HG03097 (cell line): ENCODE data around the gene OCA2.
"Not testable (repeated sequence)": the region's sequence is repeated elsewhere in the genome, so short reads cannot be mapped to it uniquely, and the experiment has no call there.

Source experiments
- ATAC-seq: cut with Tn5 transposase; IDR thresholded peaks from one replicate; pipeline ENCODE4 v1.9.1; 2021; ENCODE audit not compliant: unreplicated experiment, low FRiP score

Gene OCA2

GRCh38 chr15:27757052-27757451 is 342.1 kb downstream of the OCA2 start:
- ATAC-seq: no peak

- no peak for ATAC-seq
These were observed 346.4 kb downstream of the OCA2 start for GRCh38 chr15:27752691-27753090.

- no peak for ATAC-seq
These were observed 351.1 kb downstream of the OCA2 start for GRCh38 chr15:27747997-27748396.

- ATAC-seq: no peak
These were observed 352.6 kb downstream of the OCA2 start for GRCh38 chr15:27746401-27746955.

- ATAC-seq: no peak
These were observed 354.5 kb downstream of the OCA2 start for GRCh38 chr15:27744641-27745040.

- no peak for ATAC-seq
These were observed 355.5 kb downstream of the OCA2 start for GRCh38 chr15:27743638-27744037.

- no peak for ATAC-seq
These were observed 356.2 kb downstream of the OCA2 start for GRCh38 chr15:27742751-27743477.

- ATAC-seq: no peak
These were observed 357.8 kb downstream of the OCA2 start for GRCh38 chr15:27741226-27741860.

GRCh38 chr15:27734785-27735495 is 364.2 kb downstream of the OCA2 start:
- ATAC-seq: no peak

GRCh38 chr15:27731776-27732175 is 367.3 kb downstream of the OCA2 start:
- ATAC-seq: no peak

GRCh38 chr15:27730868-27731267 is 368.2 kb downstream of the OCA2 start:
- no peak for ATAC-seq

GRCh38 chr15:27725731-27726130 is 373.4 kb downstream of the OCA2 start:
- ATAC-seq: no peak

- ATAC-seq: no peak
These were observed 375.3 kb downstream of the OCA2 start for GRCh38 chr15:27723821-27724220.

- ATAC-seq: no peak
These were observed 377.0 kb downstream of the OCA2 start for GRCh38 chr15:27722102-27722501.

GRCh38 chr15:27714675-27715074 is 384.4 kb downstream of the OCA2 start:
- ATAC-seq: no peak

- not testable (repeated sequence) for ATAC-seq
These were observed 385.3 kb downstream of the OCA2 start for GRCh38 chr15:27713850-27714249.

- no peak for ATAC-seq
These were observed 391.9 kb downstream of the OCA2 start for GRCh38 chr15:27707257-27707656.

GRCh38 chr15:27706300-27706699 is 392.8 kb downstream of the OCA2 start:
- no peak for ATAC-seq

GRCh38 chr15:27705056-27705455 is 394.1 kb downstream of the OCA2 start:
- no peak for ATAC-seq
